DND-41 (cell line): ENCODE measurements around the gene FHIT.

ENCODE experiments used
- ATAC-seq: fragments of 200-7000 bp; cut with Tn5 transposase; 3 replicates; pipeline ENCODE4 v1.9.1; 2021; ENCODE audit warnings: low read depth; ENCODE audit not compliant: insufficient read depth
- DNase-seq: peaks from one replicate; pipeline ENCODE4 v3.0.0-alpha.2; 2020
- H2AFZ ChIP-seq: 2 replicates; pipeline ENCODE4 v1.6.0; 2012; ENCODE audit warnings: low read depth, low read length
- H3K27ac ChIP-seq: 2 replicates; pipeline ENCODE4 v1.5.1; 2012; ENCODE audit warnings: low read length, inconsistent platforms
- H3K27me3 ChIP-seq: fragments of 200-600 bp; sonication (generic); 2 replicates; pipeline ENCODE4 v1.6.0; 2012; ENCODE audit warnings: low read length, mild to moderate bottlenecking, inconsistent platforms; ENCODE audit not compliant: insufficient read depth, poor library complexity
- H3K36me3 ChIP-seq: 2 replicates; pipeline ENCODE4 v1.5.1; 2012; ENCODE audit warnings: low read length, inconsistent platforms; ENCODE audit not compliant: insufficient read depth
- H3K4me1 ChIP-seq: 2 replicates; pipeline ENCODE4 v1.5.1; 2012; ENCODE audit warnings: mild to moderate bottlenecking, low read length; ENCODE audit not compliant: insufficient read depth
- H3K4me2 ChIP-seq: 2 replicates; pipeline ENCODE4 v1.6.0; 2012; ENCODE audit warnings: mild to moderate bottlenecking, moderate library complexity, low read length, inconsistent platforms; ENCODE audit not compliant: insufficient read depth
- H3K4me3 ChIP-seq, 2 experiments: fragments of 200-600 bp in 1 of 2; shearing (Covaris generic) in 1 of 2; 2 replicates each; pipeline ENCODE4 v1.5.1; 2012 to 2016; ENCODE audit warnings: inconsistent platforms in 2 of 2, low read length in 2 of 2, mild to moderate bottlenecking in 2 of 2, low read depth in 1 of 2, moderate library complexity in 1 of 2
- H3K79me2 ChIP-seq: 2 replicates; pipeline ENCODE4 v1.6.0; 2012; ENCODE audit warnings: low read length, inconsistent platforms; ENCODE audit not compliant: insufficient read depth
- H3K9ac ChIP-seq: 2 replicates; pipeline ENCODE4 v1.6.0; 2012; ENCODE audit warnings: low read depth, mild to moderate bottlenecking, inconsistent platforms, low read length, moderate library complexity
- H3K9me3 ChIP-seq: 2 replicates; pipeline ENCODE4 v1.5.1; 2012; ENCODE audit warnings: low read length, moderate library complexity, mild to moderate bottlenecking, inconsistent platforms; ENCODE audit not compliant: insufficient read depth, severe bottlenecking
- H4K20me1 ChIP-seq: 2 replicates; pipeline ENCODE4 v1.6.0; 2012; ENCODE audit warnings: low read length; ENCODE audit not compliant: insufficient read depth
- CTCF ChIP-seq: IDR thresholded peaks from 2 replicates; pipeline ENCODE4 v1.5.1; 2012; ENCODE audit warnings: borderline replicate concordance, low read length, moderate library complexity, mild to moderate bottlenecking; ENCODE audit not compliant: poor library complexity, severe bottlenecking; ENCODE audit errors: extremely low read depth
- EZH2 ChIP-seq: IDR thresholded peaks from 3 replicates; pipeline ENCODE4 v1.6.1; 2012; ENCODE audit warnings: borderline replicate concordance, low read depth, mild to moderate bottlenecking, moderate library complexity, low read length, inconsistent platforms; ENCODE audit not compliant: severe bottlenecking

Gene FHIT

GRCh38 chr3:60809857-60810610, 441.2 kb downstream of the FHIT start:
- Histone ChIP-seq H3K9me3 (no peaks in the 10 kb centered on the region), H3K36me3 (no peaks in the 10 kb centered on the region), H3K4me2 (no peak overlapping the region), H2AFZ (no peak overlapping the region), H4K20me1 (no peaks in the 10 kb centered on the region), H3K4me3 (no peak overlapping the region), H3K27me3 (no peaks in the 10 kb centered on the region), H3K4me1 (no peaks in the 10 kb centered on the region), H3K79me2 (no peaks in the 10 kb centered on the region), H3K27ac (no peak overlapping the region), H3K9ac (no peak overlapping the region)
- ATAC-seq, result no peak
- TF ChIP-seq CTCF (no peak), EZH2 (no peak)
- DNase-seq, result no peak

GRCh38 chr3:60803216-60804173, 447.8 kb downstream of the FHIT start:
- Histone ChIP-seq H3K4me3 (no peak overlapping the region), H3K9ac (no peak overlapping the region), H3K27me3 (no peaks in the 10 kb centered on the region), H3K36me3 (no peaks in the 10 kb centered on the region), H3K27ac (no peak overlapping the region), H3K79me2 (no peaks in the 10 kb centered on the region), H3K9me3 (no peaks in the 10 kb centered on the region), H2AFZ (no peak overlapping the region), H4K20me1 (no peaks in the 10 kb centered on the region), H3K4me1 (no peaks in the 10 kb centered on the region), H3K4me2 (no peak overlapping the region)
- DNase-seq (no peak), ATAC-seq (no peak)
- TF ChIP-seq EZH2 (no peak), CTCF (no peak)

GRCh38 chr3:60801307-60801706, 449.9 kb downstream of the FHIT start:
- H3K27ac ChIP-seq, result no peak overlapping the region
- DNase-seq, result no peak
- H3K9ac ChIP-seq, result no peak overlapping the region
- no peaks in the 10 kb centered on the region for H3K27me3 ChIP-seq
- no peaks in the 10 kb centered on the region for H3K4me1 ChIP-seq
- no peaks in the 10 kb centered on the region for H4K20me1 ChIP-seq
- no peaks in the 10 kb centered on the region for H3K79me2 ChIP-seq
- no peak overlapping the region for H3K4me2 ChIP-seq
- no peaks in the 10 kb centered on the region for H3K36me3 ChIP-seq
- ATAC-seq, result no peak
- no peak overlapping the region for H2AFZ ChIP-seq
- H3K4me3 ChIP-seq, result no peak overlapping the region
- no peak for TF ChIP-seq CTCF
- no peak for TF ChIP-seq EZH2
- no peaks in the 10 kb centered on the region for H3K9me3 ChIP-seq
